Measurements from ENCODE around the gene TCHP.
A peak's percentile ranks its signal among the peaks of the same experiment; 100 is the strongest.

The TCHP gene

GRCh38 chr12:109952160-109952858, 52.2 kb downstream of the TCHP start:
- H3K4me1 Mint-ChIP-seq: peaks cover 32% of the 10 kb centered on the region
- no peak overlapping the region for H3K4me3 Mint-ChIP-seq

GRCh38 chr12:109952873-109953272, 52.8 kb downstream of the TCHP start:
- Mint-ChIP-seq H3K4me1 (peaks cover 29% of the 10 kb centered on the region), H3K9me3 (peaks cover 3% of the 10 kb centered on the region), H3K4me3 (no peak overlapping the region), H3K36me3 (ENCODE audit: low read depth) (peaks cover 67% of the 10 kb centered on the region), H3K27ac (peak overlapping the region; percentile 29), H3K27me3 (ENCODE audit: low read depth, poor library complexity) (no peaks in the 10 kb centered on the region)
- TF ChIP-seq CTCF (IDR thresholded peaks at IDR 0.05): no peak
- DNase-seq: no peak

More at GRCh38 chr12:109952160-109952858, 52.2 kb downstream of the TCHP start:
- TF ChIP-seq CTCF (IDR thresholded peaks at IDR 0.05): no peak
- DNase-seq: no peak
- H3K9me3 Mint-ChIP-seq: peaks cover 3% of the 10 kb centered on the region
- peak overlapping the region; percentile 3 for H3K27ac Mint-ChIP-seq
- no peaks in the 10 kb centered on the region for H3K27me3 Mint-ChIP-seq (ENCODE audit: low read depth, poor library complexity)
- H3K36me3 Mint-ChIP-seq (ENCODE audit: low read depth): peaks cover 63% of the 10 kb centered on the region

GRCh38 chr12:109953656-109954055, 53.6 kb downstream of the TCHP start:
- H3K4me3 Mint-ChIP-seq: no peak overlapping the region
- peaks cover 23% of the 10 kb centered on the region for H3K4me1 Mint-ChIP-seq
- no peak for DNase-seq
- H3K9me3 Mint-ChIP-seq: peaks cover 3% of the 10 kb centered on the region
- H3K27me3 Mint-ChIP-seq (ENCODE audit: low read depth, poor library complexity): no peaks in the 10 kb centered on the region
- H3K36me3 Mint-ChIP-seq (ENCODE audit: low read depth): peaks cover 70% of the 10 kb centered on the region
- peak overlapping the region; percentile 29 for H3K27ac Mint-ChIP-seq
- TF ChIP-seq CTCF (IDR thresholded peaks at IDR 0.05): no peak

GRCh38 chr12:109958374-109958773, 58.3 kb downstream of the TCHP start:
- no peaks in the 10 kb centered on the region for H3K27me3 Mint-ChIP-seq (ENCODE audit: low read depth, poor library complexity)
- H3K9me3 Mint-ChIP-seq: peaks cover 3% of the 10 kb centered on the region
- no peak for DNase-seq

GRCh38 chr12:109959411-109960093, 59.5 kb downstream of the TCHP start:
- no peaks in the 10 kb centered on the region for H3K4me1 Mint-ChIP-seq

More at GRCh38 chr12:109958374-109958773, 58.3 kb downstream of the TCHP start:
- no peak overlapping the region for H3K27ac Mint-ChIP-seq
- TF ChIP-seq CTCF (IDR thresholded peaks at IDR 0.05): no peak
- H3K36me3 Mint-ChIP-seq (ENCODE audit: low read depth): peaks cover 71% of the 10 kb centered on the region
- no peaks in the 10 kb centered on the region for H3K4me1 Mint-ChIP-seq
- H3K4me3 Mint-ChIP-seq: no peak overlapping the region

More at GRCh38 chr12:109959411-109960093, 59.5 kb downstream of the TCHP start:
- no peak for TF ChIP-seq CTCF (IDR thresholded peaks at IDR 0.05)
- Mint-ChIP-seq H3K9me3 (peaks cover 3% of the 10 kb centered on the region), H3K27me3 (ENCODE audit: low read depth, poor library complexity) (no peaks in the 10 kb centered on the region), H3K4me3 (no peak overlapping the region), H3K36me3 (ENCODE audit: low read depth) (peaks cover 69% of the 10 kb centered on the region), H3K27ac (no peak overlapping the region)
- no peak for DNase-seq

Data from nephron progenitor cell (in vitro differentiated cells).